ENCODE results near the gene KBTBD13.

DNA sequence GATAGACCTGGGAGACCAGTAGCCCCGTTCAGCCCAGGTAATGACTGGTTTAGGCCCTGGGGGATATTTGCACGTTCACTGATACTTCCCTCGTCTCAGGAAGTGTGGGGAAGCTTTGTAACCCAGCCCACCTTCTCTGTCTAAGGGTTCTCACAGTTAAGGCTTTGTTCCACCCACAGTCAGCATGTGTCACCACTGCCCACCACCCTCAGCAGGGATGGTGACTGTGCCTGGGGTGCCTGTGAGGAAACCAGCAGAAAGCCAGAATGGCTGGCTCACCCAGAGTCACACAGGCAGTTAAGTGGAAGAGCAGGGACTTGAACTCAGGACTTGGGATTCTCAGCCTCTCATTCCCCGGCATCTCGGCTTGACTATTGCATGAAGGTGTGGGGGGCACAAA, 5.2 kb downstream of the KBTBD13 start:
- no peak for TF ChIP-seq POLR2A (IDR thresholded peaks at IDR 0.05; ENCODE audit: low read length)
- TF ChIP-seq GATA1 (IDR thresholded peaks at IDR 0.05; ENCODE audit: low read depth, low read length): no peak
